Parathyroid adenoma (tissue), 2 donors: Measurements from ENCODE around the gene EXOC6.

Experiments
- H2AFZ ChIP-seq: fragments of 300-600 bp; sonication (generic); one replicate; pipeline ENCODE4 v1.7.0; 2017; ENCODE audit warnings: antibody characterized with exemption, mild to moderate bottlenecking
- H3K27ac ChIP-seq: fragments of 300-600 bp; sonication (generic); one replicate; pipeline ENCODE4 v1.7.0; 2017
- H3K27me3 ChIP-seq: fragments of 300-600 bp; sonication (generic); one replicate; pipeline ENCODE4 v1.7.0; 2017; ENCODE audit warnings: low read length; ENCODE audit not compliant: control insufficient read depth, insufficient read depth
- H3K36me3 ChIP-seq: fragments of 300-600 bp; sonication (generic); one replicate; pipeline ENCODE4 v1.7.0; 2017; ENCODE audit warnings: low read length; ENCODE audit not compliant: control insufficient read depth, insufficient read depth
- H3K4me1 ChIP-seq: fragments of 300-600 bp; sonication (generic); one replicate; pipeline ENCODE4 v1.7.0; 2017; ENCODE audit warnings: control low read depth
- H3K4me2 ChIP-seq: fragments of 300-600 bp; sonication (generic); one replicate; pipeline ENCODE4 v1.7.0; 2017; ENCODE audit warnings: low read length
- H3K4me3 ChIP-seq: fragments of 300-600 bp; sonication (generic); one replicate; pipeline ENCODE4 v1.7.0; 2017; ENCODE audit warnings: low read depth, low read length
- H3K79me2 ChIP-seq: fragments of 300-600 bp; sonication (generic); one replicate; pipeline ENCODE4 v1.7.0; 2017; ENCODE audit warnings: control low read depth
- H3K9ac ChIP-seq: fragments of 300-600 bp; sonication (generic); one replicate; pipeline ENCODE4 v1.7.0; 2017; ENCODE audit warnings: mild to moderate bottlenecking
- H3K9me3 ChIP-seq: fragments of 300-600 bp; sonication (generic); one replicate; pipeline ENCODE4 v1.7.0; 2017; ENCODE audit warnings: low read length; ENCODE audit not compliant: control insufficient read depth
- TF ChIP-seq, protein P1 (sequence below): fragments of 300-600 bp; sonication (generic); IDR thresholded peaks from one replicate; pipeline ENCODE4 v1.7.0; 2017; ENCODE audit warnings: antibody characterized with exemption, mild to moderate bottlenecking
- donor health status: primary hyperparathyroidism.

The EXOC6 gene

DNA sequence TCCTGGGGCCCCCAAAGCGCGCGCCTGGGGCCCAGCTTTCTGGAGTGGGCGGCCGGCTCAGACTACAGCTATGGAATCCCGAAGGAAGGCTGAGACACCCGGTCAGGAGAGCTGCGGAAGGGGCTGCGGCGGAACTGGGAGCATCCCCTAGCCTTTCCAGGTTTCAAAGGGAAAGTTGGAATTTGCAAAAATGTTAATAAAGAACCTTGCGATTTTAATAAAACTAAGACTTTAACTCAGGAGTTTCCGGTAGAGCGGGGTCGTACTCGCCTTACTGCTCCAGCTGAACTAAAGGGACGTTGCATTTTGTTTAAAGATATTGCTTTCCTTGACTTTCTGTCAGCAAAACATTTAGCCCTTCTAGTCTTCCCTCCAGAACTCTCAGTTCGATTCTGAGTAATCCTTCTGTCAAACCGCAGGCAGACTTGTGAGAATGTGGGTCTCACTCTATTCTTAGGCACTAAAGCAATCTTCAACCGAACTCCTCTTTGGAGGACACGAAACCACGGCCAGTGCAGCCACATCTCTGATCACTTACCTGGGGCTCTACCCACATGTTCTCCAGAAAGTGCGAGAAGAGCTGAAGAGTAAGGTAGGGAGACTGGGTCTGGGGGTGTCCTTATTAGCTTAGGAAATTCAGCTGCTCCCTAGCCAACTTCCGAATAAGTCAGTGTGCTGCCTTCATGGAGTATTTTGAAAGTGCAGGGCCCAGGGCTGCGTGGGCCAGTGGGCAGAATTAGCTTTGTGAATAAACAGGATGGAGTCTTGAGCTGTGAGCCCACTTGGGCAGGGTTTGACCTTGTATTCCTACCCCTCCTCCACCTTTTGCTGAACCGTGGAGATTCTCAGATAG, 227.3 kb downstream of the EXOC6 start:
- Histone ChIP-seq H3K4me1 (peaks cover 3% of the 10 kb centered on the region), H3K4me3 (no peak overlapping the region)

DNA sequence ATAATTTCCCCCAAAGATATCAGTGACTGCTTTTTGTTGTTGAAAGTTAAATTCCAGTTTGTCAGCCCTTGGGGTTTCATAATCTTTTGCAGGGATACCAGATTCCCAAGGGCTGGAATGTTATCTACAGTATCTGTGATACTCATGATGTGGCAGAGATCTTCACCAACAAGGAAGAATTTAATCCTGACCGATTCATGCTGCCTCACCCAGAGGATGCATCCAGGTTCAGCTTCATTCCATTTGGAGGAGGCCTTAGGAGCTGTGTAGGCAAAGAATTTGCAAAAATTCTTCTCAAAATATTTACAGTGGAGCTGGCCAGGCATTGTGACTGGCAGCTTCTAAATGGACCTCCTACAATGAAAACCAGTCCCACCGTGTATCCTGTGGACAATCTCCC, 228.6 kb downstream of the EXOC6 start:
- Histone ChIP-seq H3K4me1 (peaks cover 3% of the 10 kb centered on the region), H3K36me3 (no peaks in the 10 kb centered on the region), H3K4me2 (no peak overlapping the region), H3K27me3 (peaks cover 6% of the 10 kb centered on the region), H3K27ac (no peak overlapping the region), H3K9ac (no peak overlapping the region), H3K79me2 (no peaks in the 10 kb centered on the region), H2AFZ (no peak overlapping the region), H3K4me3 (no peak overlapping the region), H3K9me3 (no peaks in the 10 kb centered on the region)
- TF ChIP-seq, protein P1, sequence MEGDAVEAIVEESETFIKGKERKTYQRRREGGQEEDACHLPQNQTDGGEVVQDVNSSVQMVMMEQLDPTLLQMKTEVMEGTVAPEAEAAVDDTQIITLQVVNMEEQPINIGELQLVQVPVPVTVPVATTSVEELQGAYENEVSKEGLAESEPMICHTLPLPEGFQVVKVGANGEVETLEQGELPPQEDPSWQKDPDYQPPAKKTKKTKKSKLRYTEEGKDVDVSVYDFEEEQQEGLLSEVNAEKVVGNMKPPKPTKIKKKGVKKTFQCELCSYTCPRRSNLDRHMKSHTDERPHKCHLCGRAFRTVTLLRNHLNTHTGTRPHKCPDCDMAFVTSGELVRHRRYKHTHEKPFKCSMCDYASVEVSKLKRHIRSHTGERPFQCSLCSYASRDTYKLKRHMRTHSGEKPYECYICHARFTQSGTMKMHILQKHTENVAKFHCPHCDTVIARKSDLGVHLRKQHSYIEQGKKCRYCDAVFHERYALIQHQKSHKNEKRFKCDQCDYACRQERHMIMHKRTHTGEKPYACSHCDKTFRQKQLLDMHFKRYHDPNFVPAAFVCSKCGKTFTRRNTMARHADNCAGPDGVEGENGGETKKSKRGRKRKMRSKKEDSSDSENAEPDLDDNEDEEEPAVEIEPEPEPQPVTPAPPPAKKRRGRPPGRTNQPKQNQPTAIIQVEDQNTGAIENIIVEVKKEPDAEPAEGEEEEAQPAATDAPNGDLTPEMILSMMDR = no peak

More for the DNA sequence above, 227.3 kb downstream of the EXOC6 start:
- Histone ChIP-seq H3K79me2 (no peaks in the 10 kb centered on the region), H3K27me3 (peaks cover 6% of the 10 kb centered on the region), H2AFZ (no peak overlapping the region), H3K9me3 (no peaks in the 10 kb centered on the region), H3K27ac (no peak overlapping the region), H3K36me3 (no peaks in the 10 kb centered on the region), H3K4me2 (no peak overlapping the region), H3K9ac (no peak overlapping the region)
- TF ChIP-seq, protein P1 = no peak

DNA sequence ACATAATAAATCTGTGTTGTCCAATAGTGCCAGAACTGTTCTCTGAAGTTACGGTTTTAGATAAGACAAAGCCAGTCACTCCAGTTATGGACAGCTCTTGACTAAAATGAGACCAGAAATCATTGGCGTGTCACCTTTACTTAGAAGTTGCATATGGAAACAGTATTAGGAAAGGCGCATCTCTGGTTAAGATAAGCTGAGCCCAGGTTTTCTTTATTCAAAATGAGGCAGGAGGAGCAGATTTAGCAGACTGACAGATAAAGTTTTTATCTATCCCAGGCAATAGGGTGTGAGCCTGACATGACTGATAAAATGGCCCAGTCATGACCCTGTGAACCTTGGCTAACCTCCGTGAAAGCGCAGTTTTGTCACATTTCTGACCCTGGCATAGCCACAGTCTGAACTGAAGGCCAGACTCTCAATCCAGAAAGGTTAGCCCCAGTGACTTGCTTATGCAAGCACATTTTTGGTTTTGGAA, 229.6 kb downstream of the EXOC6 start:
- H3K9me3 ChIP-seq = no peaks in the 10 kb centered on the region
- peaks cover 6% of the 10 kb centered on the region for H3K27me3 ChIP-seq
- no peak overlapping the region for H3K4me2 ChIP-seq
- H3K27ac ChIP-seq = no peak overlapping the region
- no peak overlapping the region for H3K4me3 ChIP-seq
- H3K79me2 ChIP-seq = no peaks in the 10 kb centered on the region
- H3K36me3 ChIP-seq = no peaks in the 10 kb centered on the region
- peaks cover 3% of the 10 kb centered on the region for H3K4me1 ChIP-seq
- no peak overlapping the region for H3K9ac ChIP-seq
- no peak overlapping the region for H2AFZ ChIP-seq
- TF ChIP-seq, protein P1 = no peak

DNA sequence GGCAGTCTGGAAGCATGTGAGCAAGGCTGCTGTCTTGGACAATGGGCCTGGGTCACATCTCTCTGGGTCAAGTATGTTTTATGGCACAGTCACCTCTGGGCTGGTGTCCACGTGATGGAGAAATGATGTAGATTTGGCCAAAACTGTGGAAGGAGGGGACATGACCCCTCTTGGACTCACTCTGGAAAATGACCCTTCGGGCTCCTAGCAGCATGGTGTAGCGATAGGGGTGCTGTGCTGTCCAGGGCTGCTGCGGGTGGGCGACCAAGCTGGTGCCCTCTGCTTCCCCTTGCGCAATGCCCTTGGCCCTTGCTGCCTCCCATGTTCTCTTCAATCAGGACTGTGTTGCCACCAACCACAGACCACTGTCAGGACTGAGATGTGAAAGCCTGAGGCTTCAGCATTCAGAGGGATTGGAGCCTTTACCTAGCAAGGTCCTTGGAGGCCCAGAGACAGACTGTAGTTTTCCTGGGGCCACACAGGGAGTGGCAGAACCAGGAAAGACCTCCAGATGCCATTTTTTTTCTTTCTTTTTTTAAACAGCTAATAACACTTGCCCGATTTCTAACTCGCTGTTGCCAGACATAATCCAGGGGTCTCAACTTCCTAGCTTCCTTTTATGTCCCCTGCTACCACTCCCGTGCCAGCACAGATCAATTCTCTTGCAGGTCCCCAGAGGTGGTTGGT, 231.5 kb downstream of the EXOC6 start:
- Histone ChIP-seq H2AFZ (no peak overlapping the region), H3K27ac (no peak overlapping the region), H3K4me1 (no peaks in the 10 kb centered on the region), H3K4me3 (no peak overlapping the region), H3K27me3 (no peaks in the 10 kb centered on the region), H3K9ac (no peak overlapping the region), H3K79me2 (no peaks in the 10 kb centered on the region), H3K36me3 (no peaks in the 10 kb centered on the region), H3K4me2 (no peak overlapping the region), H3K9me3 (no peaks in the 10 kb centered on the region)
- TF ChIP-seq, protein P1 = no peak
